H1 (cell line): ENCODE measurements around the gene FLNC. TPM values are rescaled to one million over a fixed set of nuclear protein-coding genes. Genes with fewer than 3 reads are reported as not detected.

Source experiments
- CTCF ChIA-PET: fragments of 300-600 bp; sonication (Branson Sonifier 250); formaldehyde crosslinking; loops from one replicate; lab custom pipeline; 2021; ENCODE audit not compliant: partially characterized antibody; lab: Charles Lee
- POLR2A ChIA-PET: fragments of 300-600 bp; sonication (Branson Sonifier 250); formaldehyde crosslinking; loops from one replicate; lab custom pipeline; 2021; ENCODE audit warnings: inconsistent platforms; ENCODE audit not compliant: partially characterized antibody; lab: Charles Lee
- DNase-seq, 2 experiments: peaks; one replicate each; pipeline versions ENCODE4 v3.0.0 to v3.0.0-alpha.2; 2010 to 2022; ENCODE audit warnings: low spot score in 2 of 2, low read depth in 1 of 2, mixed read lengths in 1 of 2
- FAIRE-seq: peaks from 2 replicates; lab custom pipeline; 2011; peaks lifted over from hg19 to GRCh38; lab: Jason Lieb, UNC
- H2AFZ ChIP-seq: 2 replicates; pipeline ENCODE4 v1.8.1; 2012; ENCODE audit warnings: low read length, inconsistent platforms
- H2AK5ac ChIP-seq: 2 replicates; pipeline ENCODE4 v1.6.1; 2013; ENCODE audit warnings: low read depth, low read length
- H2BK120ac ChIP-seq: replicated peaks from 2 replicates; pipeline ENCODE3; 2013; ENCODE audit warnings: low read depth, low read length, inconsistent platforms
- H2BK12ac ChIP-seq: 2 replicates; pipeline ENCODE4 v1.6.1; 2013; ENCODE audit warnings: low read depth, low read length
- H2BK15ac ChIP-seq: 2 replicates; pipeline ENCODE4 v1.6.1; 2013; ENCODE audit warnings: low read length
- H2BK20ac ChIP-seq: 2 replicates; pipeline ENCODE4 v1.6.1; 2013; ENCODE audit warnings: low read length
- H2BK5ac ChIP-seq: 2 replicates; pipeline ENCODE4 v1.6.1; 2013; ENCODE audit warnings: low read depth, low read length
- H3K14ac ChIP-seq: 2 replicates; pipeline ENCODE4 v1.6.1; 2013; ENCODE audit warnings: inconsistent platforms; ENCODE audit not compliant: insufficient read length
- H3K18ac ChIP-seq: 2 replicates; pipeline ENCODE4 v1.6.1; 2013; ENCODE audit warnings: low read length; ENCODE audit errors: extremely low read depth
- H3K23ac ChIP-seq: 2 replicates; pipeline ENCODE4 v1.6.1; 2013; ENCODE audit warnings: inconsistent platforms; ENCODE audit not compliant: insufficient read length
- H3K23me2 ChIP-seq: 2 replicates; pipeline ENCODE4 v1.6.1; 2013; ENCODE audit warnings: low read depth, low read length
- H3K27ac ChIP-seq: 2 replicates; pipeline ENCODE4 v1.6.1; 2011; ENCODE audit warnings: low read depth, low read length, inconsistent platforms
- H3K27me3 ChIP-seq, 4 experiments: replicated peaks in 1 of 4; 1 replicate in 1 of 4; 2 replicates in 3 of 4; pipeline versions ENCODE4 v1.6.1 to v1.8.1; 2011 to 2013; ENCODE audit warnings: low read length in 3 of 4, mild to moderate bottlenecking in 3 of 4, inconsistent platforms in 2 of 4, mixed read lengths in 2 of 4, moderate library complexity in 1 of 4; ENCODE audit not compliant: control insufficient read depth in 3 of 4, insufficient read depth in 3 of 4; ENCODE audit errors: extremely low read depth in 1 of 4
- H3K36me3 ChIP-seq, 4 experiments: 2 replicates each; pipeline versions ENCODE4 v1.6.1 to v1.8.1; 2011 to 2013; ENCODE audit warnings: mild to moderate bottlenecking in 4 of 4, low read length in 3 of 4, moderate library complexity in 2 of 4, control low read depth in 1 of 4, inconsistent platforms in 1 of 4; ENCODE audit not compliant: insufficient read depth in 4 of 4, control insufficient read depth in 2 of 4
- H3K4ac ChIP-seq: replicated peaks from 2 replicates; pipeline ENCODE3; 2013; ENCODE audit warnings: low read length, low read depth, mixed read lengths, inconsistent platforms; ENCODE audit not compliant: insufficient read length
- H3K4me1 ChIP-seq, 4 experiments: replicated peaks in 1 of 4; 1 replicate in 1 of 4; 2 replicates in 3 of 4; pipeline versions ENCODE4 v1.6.1 to v1.8.1; 2011 to 2013; ENCODE audit warnings: low read length in 3 of 4, inconsistent platforms in 2 of 4, mixed read lengths in 1 of 4; ENCODE audit not compliant: insufficient read depth in 4 of 4, control insufficient read depth in 3 of 4
- H3K4me2 ChIP-seq, 2 experiments: 2 replicates each; pipeline versions ENCODE4 v1.6.1 to v1.8.1; 2011 to 2013; ENCODE audit warnings: low read depth in 2 of 2, low read length in 2 of 2, control low read depth in 1 of 2, inconsistent platforms in 1 of 2, mild to moderate bottlenecking in 1 of 2; ENCODE audit not compliant: insufficient read depth in 1 of 2
- H3K4me3 ChIP-seq, 4 experiments: fragments of 200-600, 300-600 bp in 1 of 4; sonication (generic), shearing (Covaris generic), sonication (Bioruptor Twin) in 1 of 4; 2 replicates each; pipeline versions ENCODE4 v1.5.1 to v1.8.1; 2011 to 2016; ENCODE audit warnings: low read length in 4 of 4, low read depth in 3 of 4, control low read depth in 2 of 4, inconsistent platforms in 2 of 4, mild to moderate bottlenecking in 2 of 4, mixed read lengths in 1 of 4, moderate library complexity in 1 of 4; ENCODE audit not compliant: insufficient read depth in 2 of 4; ENCODE audit errors: extremely low read depth in 1 of 4
- H3K56ac ChIP-seq: replicated peaks from 2 replicates; pipeline ENCODE3; 2013; ENCODE audit warnings: low read depth, mild to moderate bottlenecking, mixed read lengths, low read length, inconsistent platforms; ENCODE audit not compliant: insufficient read length
- H3K79me1 ChIP-seq: 2 replicates; pipeline ENCODE4 v1.6.1; 2013; ENCODE audit warnings: low read depth, low read length, control low read depth
- H3K79me2 ChIP-seq, 2 experiments: 2 replicates each; pipeline versions ENCODE4 v1.6.1 to v1.8.1; 2012 to 2013; ENCODE audit warnings: low read length in 2 of 2, mild to moderate bottlenecking in 2 of 2, inconsistent platforms in 1 of 2; ENCODE audit not compliant: insufficient read depth in 2 of 2, control insufficient read depth in 1 of 2
- H3K9ac ChIP-seq, 4 experiments: replicated peaks in 1 of 4; 1 replicate in 1 of 4; 2 replicates in 3 of 4; pipeline versions ENCODE4 v1.6.1 to v1.8.1; 2011 to 2013; ENCODE audit warnings: low read depth in 3 of 4, low read length in 3 of 4, control low read depth in 2 of 4, mild to moderate bottlenecking in 2 of 4, moderate library complexity in 2 of 4, inconsistent platforms in 1 of 4; ENCODE audit errors: extremely low read depth in 1 of 4
- H3K9me3 ChIP-seq, 2 experiments: 2 replicates each; pipeline versions ENCODE4 v1.6.1 to v1.8.1; 2012 to 2013; ENCODE audit warnings: mild to moderate bottlenecking in 2 of 2, moderate library complexity in 2 of 2, control low read depth in 1 of 2, inconsistent platforms in 1 of 2, low read depth in 1 of 2, low read length in 1 of 2, mixed read lengths in 1 of 2; ENCODE audit not compliant: insufficient read depth in 2 of 2
- H4K20me1 ChIP-seq, 2 experiments: replicated peaks in 1 of 2; 2 replicates each; pipeline versions ENCODE3 to v1.8.1; 2011 to 2013; ENCODE audit warnings: inconsistent platforms in 2 of 2, low read length in 2 of 2, mild to moderate bottlenecking in 1 of 2; ENCODE audit not compliant: insufficient read depth in 2 of 2, control insufficient read depth in 1 of 2
- H4K5ac ChIP-seq: 2 replicates; pipeline ENCODE4 v1.6.1; 2013; ENCODE audit warnings: low read length, low read depth, mixed read lengths, inconsistent platforms; ENCODE audit not compliant: insufficient read length
- H4K8ac ChIP-seq: 2 replicates; pipeline ENCODE4 v1.8.0; 2013; ENCODE audit warnings: mild to moderate bottlenecking, moderate library complexity, low read length, inconsistent platforms; ENCODE audit not compliant: insufficient read depth; ENCODE audit errors: extremely low read depth
- H4K91ac ChIP-seq: replicated peaks from 2 replicates; pipeline ENCODE3; 2013; ENCODE audit warnings: low read length, mixed read lengths, inconsistent platforms; ENCODE audit not compliant: insufficient read length
- JUND ChIP-seq: IDR thresholded peaks from 2 replicates; pipeline ENCODE4 v1.6.1; 2011; ENCODE audit warnings: mild to moderate bottlenecking, improper control_type of control experiment, low read length
- RAD21 ChIP-seq, 2 experiments: IDR thresholded peaks in 1 of 2; conservative IDR thresholded peaks in 1 of 2; 2 replicates each; pipeline ENCODE4 v1.6.1; 2011; ENCODE audit warnings: low read depth in 2 of 2, low read length in 2 of 2, improper control_type of control experiment in 1 of 2, inconsistent platforms in 1 of 2, mild to moderate bottlenecking in 1 of 2, moderate library complexity in 1 of 2
- SRF ChIP-seq: IDR thresholded peaks from 2 replicates; pipeline ENCODE4 v1.6.1; 2011; ENCODE audit warnings: mild to moderate bottlenecking, low read depth, low read length, moderate library complexity
- TAF1 ChIP-seq: IDR thresholded peaks from 2 replicates; pipeline ENCODE4 v1.6.1; 2011; ENCODE audit warnings: mild to moderate bottlenecking, low read depth, low read length
- TEAD4 ChIP-seq: IDR thresholded peaks from 2 replicates; pipeline ENCODE4 v1.6.1; 2012; ENCODE audit warnings: low read depth, low read length, inconsistent platforms, mixed read lengths
- WGBS, 2 experiments: shearing (Covaris generic) in 1 of 2; methylation state at CpG; one replicate each; pipeline versions ENCODE4 v1.1.6 to v1.1.7; 2013 to 2015; ENCODE audit warnings: low lambda C conversion rate in 2 of 2, mixed read lengths in 2 of 2, inconsistent platforms in 1 of 2, low coverage in 1 of 2, missing lambda C conversion rate in 1 of 2; ENCODE audit not compliant: insufficient replicate concordance in 2 of 2, insufficient coverage in 1 of 2, insufficient read length in 1 of 2; ENCODE audit errors: extremely low coverage in 1 of 2, missing lambda C conversion rate in 1 of 2; 5-methylcytosine and 5-hydroxymethylcytosine counted together
- polyA plus RNA-seq, 7 experiments: library from polyadenylated mRNA; depleted of rRNA in 3 of 7; stranded (reverse) in 5 of 7; unstranded in 2 of 7; fragments of >200 nt in 5 of 7; fragments of 200-250 nt in 2 of 7; gene quantifications; 1 replicate in 5 of 7; 2 replicates in 1 of 7; 4 replicates in 1 of 7; pipeline versions ENCODE4 v1.2.1 to v1.2.3, GENCODE V29; 2011 to 2013; ENCODE audit warnings: missing spikeins in 2 of 7, mixed read lengths in 2 of 7
- total RNA-seq: library from RNA; stranded (reverse); fragmentation: NEBNext Ultra II Directional; extraction: Animal tissue kit (Norgen Biotek cat#: 25700); gene quantifications from 2 replicates; pipeline ENCODE4 v1.2.1, GENCODE V29; 2021
- TF ChIP-seq, protein P1 (sequence below), 3 experiments: IDR thresholded peaks; 1 replicate in 2 of 3; 2 replicates in 1 of 3; pipeline versions ENCODE4 v1.5.1 to v1.6.1; 2011; ENCODE audit warnings: low read length in 3 of 3, mild to moderate bottlenecking in 3 of 3, inconsistent platforms in 2 of 3, low read depth in 1 of 3, moderate library complexity in 1 of 3; ENCODE audit not compliant: insufficient read depth in 1 of 3; ENCODE audit errors: control extremely low read depth in 1 of 3
- TF ChIP-seq, protein P2 (sequence below): IDR thresholded peaks from 2 replicates; pipeline ENCODE4 v1.6.1; 2011; ENCODE audit warnings: low read depth, mild to moderate bottlenecking, low read length; ENCODE audit not compliant: insufficient read depth

FLNC gene
- total and polyA plus RNA-seq, 2 of the 8 experiments (the other 6 are each of a cell fraction or from before 2014, with no cell fraction given), result 1.9 to 10.7 TPM

DNA sequence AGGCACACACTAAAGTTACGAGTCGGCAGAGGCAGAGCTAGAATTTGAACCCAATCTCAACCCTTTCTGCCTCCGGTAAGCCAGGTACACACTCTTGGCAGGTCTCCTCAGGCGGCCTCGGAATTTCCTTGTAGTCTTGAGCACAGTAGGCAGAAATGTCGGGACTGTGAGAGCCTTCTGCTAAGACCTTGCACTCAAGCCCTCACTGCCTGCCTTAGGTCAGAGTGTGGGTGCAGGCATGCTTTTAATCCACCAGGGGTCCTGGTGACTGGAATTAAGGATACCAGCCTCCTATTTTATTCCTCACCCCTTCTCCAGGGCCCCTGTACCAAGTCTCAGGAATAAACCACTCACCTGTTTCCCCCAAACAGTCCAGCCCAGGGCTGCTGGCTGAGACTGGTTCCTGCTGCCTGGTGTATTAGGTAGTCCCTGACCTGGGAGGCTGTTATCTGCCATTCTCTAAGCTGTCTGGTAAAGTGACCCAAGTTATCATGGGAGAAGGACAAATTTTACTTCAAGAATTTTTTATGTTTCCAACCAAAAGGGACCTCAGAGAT lies 33.3 kb downstream of the FLNC start:
- Histone ChIP-seq H3K79me1 (no peaks in the 10 kb centered on the region), H3K4me3 (peak overlapping the region; percentile 74 to 92 (median 78)), H3K18ac (no peak overlapping the region), H3K56ac (no peak overlapping the region), H2BK120ac (no peak overlapping the region), H3K4me2 (peak overlapping the region; percentile 91 to 92), H3K79me2 (no peaks in the 10 kb centered on the region), H3K23me2 (peaks cover 7% of the 10 kb centered on the region), H3K4ac (peak overlapping the region; percentile 24), H2AK5ac (no peak overlapping the region), H2BK15ac (no peak overlapping the region), H4K91ac (peak overlapping the region; percentile 5)
- peak in 1 of 2 experiments; percentile 65 for DNase-seq
- 17% methylated on average over 6 of the region's 6 CpGs; no CpG with 5 or more reads in 1 of the 2 experiments for WGBS, 2 experiments
- TF ChIP-seq, protein P1, sequence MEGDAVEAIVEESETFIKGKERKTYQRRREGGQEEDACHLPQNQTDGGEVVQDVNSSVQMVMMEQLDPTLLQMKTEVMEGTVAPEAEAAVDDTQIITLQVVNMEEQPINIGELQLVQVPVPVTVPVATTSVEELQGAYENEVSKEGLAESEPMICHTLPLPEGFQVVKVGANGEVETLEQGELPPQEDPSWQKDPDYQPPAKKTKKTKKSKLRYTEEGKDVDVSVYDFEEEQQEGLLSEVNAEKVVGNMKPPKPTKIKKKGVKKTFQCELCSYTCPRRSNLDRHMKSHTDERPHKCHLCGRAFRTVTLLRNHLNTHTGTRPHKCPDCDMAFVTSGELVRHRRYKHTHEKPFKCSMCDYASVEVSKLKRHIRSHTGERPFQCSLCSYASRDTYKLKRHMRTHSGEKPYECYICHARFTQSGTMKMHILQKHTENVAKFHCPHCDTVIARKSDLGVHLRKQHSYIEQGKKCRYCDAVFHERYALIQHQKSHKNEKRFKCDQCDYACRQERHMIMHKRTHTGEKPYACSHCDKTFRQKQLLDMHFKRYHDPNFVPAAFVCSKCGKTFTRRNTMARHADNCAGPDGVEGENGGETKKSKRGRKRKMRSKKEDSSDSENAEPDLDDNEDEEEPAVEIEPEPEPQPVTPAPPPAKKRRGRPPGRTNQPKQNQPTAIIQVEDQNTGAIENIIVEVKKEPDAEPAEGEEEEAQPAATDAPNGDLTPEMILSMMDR (IDR thresholded peaks at IDR 0.05; ENCODE audit: control extremely low read depth in 1 of 3, insufficient read depth in 1 of 3, low read depth in 1 of 3, low read length in 3 of 3), result peak in 2 of 3 experiments; percentile 58 to 64; a peak in 3 of 4 replicates
- TF ChIP-seq SRF (no peak), TEAD4 (0 out of 2 replicates have a peak, but pooled peaks have one; percentile 49), TAF1 (no peak), RAD21 (IDR thresholded peaks at IDR 0.05 in 1 of 2, conservative IDR thresholded peaks at IDR 0.05 in 1 of 2; ENCODE audit: low read depth in 2 of 2, low read length in 2 of 2) (peak; percentile 5 to 50; a peak in 3 of 4 replicates), JUND (no peak)
- TF ChIP-seq, protein P2, sequence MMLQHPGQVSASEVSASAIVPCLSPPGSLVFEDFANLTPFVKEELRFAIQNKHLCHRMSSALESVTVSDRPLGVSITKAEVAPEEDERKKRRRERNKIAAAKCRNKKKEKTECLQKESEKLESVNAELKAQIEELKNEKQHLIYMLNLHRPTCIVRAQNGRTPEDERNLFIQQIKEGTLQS, result no peak
- TF ChIP-seq, all 59 proteins: peak for 3
- no peak overlapping the region for H2BK20ac ChIP-seq
- ChIA-PET CTCF (interaction anchor here (0.8 to 10.2 kb wide), 22 partner anchors 10 to 263 kb away, joined by 3 to 189 read pairs (median 4); no protein-coding TSS in a partner anchor), POLR2A (interaction anchor here (0.8 to 2.0 kb wide), 6 partner anchors 11 to 453 kb away, joined by 3 to 15 read pairs (median 6); no protein-coding TSS in a partner anchor)
- no peak for FAIRE-seq
- no peak overlapping the region; the same call in 1 of the 2 replicates for H4K8ac ChIP-seq
- H3K9ac ChIP-seq, result peak overlapping the region; percentile 25 to 82 (median 62)
- H3K36me3 ChIP-seq, result no peaks in the 10 kb centered on the region
- 0 out of 2 replicates have a peak overlapping the region, but pooled peaks have one; percentile 68 for H2BK12ac ChIP-seq
- H2BK5ac ChIP-seq, result 0 out of 2 replicates have a peak overlapping the region, but pooled peaks have one; percentile 81
- peaks cover 0 to 9% (median 8%) of the 10 kb centered on the region in 4 experiments; a peak in 5 of 7 replicates for H3K27me3 ChIP-seq
- H3K4me1 ChIP-seq, result peaks cover 0 to 19% (median 10%) of the 10 kb centered on the region in 4 experiments; a peak in 5 of 7 replicates
- no peak overlapping the region for H2AFZ ChIP-seq
- H4K20me1 ChIP-seq, result peaks cover 3 to 20% of the 10 kb centered on the region in 2 experiments
- H4K5ac ChIP-seq, result no peak overlapping the region
- no peak overlapping the region for H3K14ac ChIP-seq
- no peak overlapping the region for H3K27ac ChIP-seq
- no peaks in the 10 kb centered on the region for H3K9me3 ChIP-seq
- H3K23ac ChIP-seq, result no peak overlapping the region
